Measurements from ENCODE around the gene WDSUB1.

Gene WDSUB1

DNA sequence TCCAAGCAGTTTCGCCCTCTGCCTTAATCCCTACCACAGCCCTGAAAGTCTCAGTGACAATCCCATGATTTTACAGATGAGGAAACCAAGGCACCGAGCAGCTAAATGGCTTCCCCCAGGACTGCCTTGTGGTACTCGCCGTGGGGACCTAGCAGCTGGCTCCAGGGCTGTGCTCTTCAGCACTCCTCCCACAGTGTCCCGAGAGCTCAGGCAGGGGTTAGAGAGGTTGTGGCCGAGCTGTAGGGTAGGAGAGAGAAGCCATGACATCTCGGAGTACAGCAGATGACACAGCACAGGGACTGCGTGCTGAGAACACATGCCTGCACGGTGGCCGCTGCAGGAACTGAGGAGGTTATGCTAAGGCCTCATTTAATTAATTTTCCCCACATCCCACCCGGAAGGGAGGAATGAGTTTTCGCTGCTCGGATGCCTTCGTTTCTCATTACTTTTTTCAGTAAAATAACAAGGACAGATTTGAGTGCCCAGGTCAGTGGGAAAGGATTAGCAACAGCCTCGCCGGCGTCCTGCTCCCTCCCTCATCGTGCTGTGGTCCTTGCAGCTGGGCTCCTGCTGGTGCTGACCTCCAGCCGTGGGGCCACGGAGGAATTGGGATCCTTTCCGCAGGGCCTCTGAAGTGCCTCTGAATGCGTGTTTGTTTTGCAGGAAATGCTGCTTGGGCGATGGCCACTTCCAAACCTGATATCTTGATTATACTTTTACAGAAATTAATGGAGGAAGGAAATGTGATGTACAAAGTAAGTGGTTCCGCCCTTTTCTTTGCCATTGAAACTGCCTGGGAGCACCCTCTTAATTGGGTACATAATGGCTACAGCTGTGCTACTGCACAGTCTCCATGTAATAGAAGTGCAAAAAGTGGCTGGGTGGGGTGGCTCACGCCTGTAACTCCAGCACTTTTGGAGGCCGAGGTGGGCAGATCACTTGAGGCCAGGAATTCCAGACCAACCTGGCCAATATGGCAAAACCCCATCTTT is 61.2 kb downstream of the WDSUB1 start:
- H3K4me3 ChIP-seq (replicated peaks; ENCODE audit: low read depth, low read length), result no peak overlapping the region
- TF ChIP-seq CTCF (IDR thresholded peaks at IDR 0.05; ENCODE audit: low read length, missing control alignments), result no peak
- no peak for DNase-seq (ENCODE audit: low read depth)

GRCh38 chr2:159224061-159224813 is 62.3 kb downstream of the WDSUB1 start:
- no peak for DNase-seq (ENCODE audit: low read depth)
- no peak overlapping the region for H3K4me3 ChIP-seq (replicated peaks; ENCODE audit: low read depth, low read length)
- TF ChIP-seq CTCF (IDR thresholded peaks at IDR 0.05; ENCODE audit: low read length, missing control alignments), result no peak

- DNase-seq (ENCODE audit: low read depth), result no peak
- TF ChIP-seq CTCF (IDR thresholded peaks at IDR 0.05; ENCODE audit: low read length, missing control alignments), result no peak
- H3K4me3 ChIP-seq (replicated peaks; ENCODE audit: low read depth, low read length), result no peak overlapping the region
Measured at GRCh38 chr2:159219394-159219998, 67.0 kb downstream of the WDSUB1 start.

- H3K4me3 ChIP-seq (replicated peaks; ENCODE audit: low read depth, low read length), result no peak overlapping the region
- DNase-seq (ENCODE audit: low read depth), result no peak
- no peak for TF ChIP-seq CTCF (IDR thresholded peaks at IDR 0.05; ENCODE audit: low read length, missing control alignments)
Measured at GRCh38 chr2:159218389-159218788, 68.1 kb downstream of the WDSUB1 start.

DNA sequence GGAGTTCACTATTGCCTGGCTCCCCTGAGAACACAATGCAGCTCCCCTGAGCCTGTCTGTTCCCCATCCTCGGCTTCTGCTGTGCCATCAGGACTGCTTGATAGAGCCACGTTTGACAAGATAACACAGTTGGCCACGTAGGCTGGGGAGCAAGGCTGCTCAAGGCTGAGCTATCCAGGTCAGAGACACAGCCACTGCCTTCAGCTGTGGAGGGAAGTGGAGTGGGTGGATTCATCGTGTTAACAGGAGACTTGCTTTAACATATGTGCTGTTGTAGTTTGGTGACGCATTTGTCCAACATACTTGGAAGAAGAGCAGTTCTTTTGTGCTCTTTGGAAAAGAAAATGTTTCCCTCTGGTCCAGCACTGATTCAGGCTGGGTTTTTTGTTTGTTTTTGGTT is 68.8 kb downstream of the WDSUB1 start:
- no peak overlapping the region for H3K4me3 ChIP-seq (replicated peaks; ENCODE audit: low read depth, low read length)
- no peak for TF ChIP-seq CTCF (IDR thresholded peaks at IDR 0.05; ENCODE audit: low read length, missing control alignments)
- DNase-seq (ENCODE audit: low read depth), result no peak

DNA sequence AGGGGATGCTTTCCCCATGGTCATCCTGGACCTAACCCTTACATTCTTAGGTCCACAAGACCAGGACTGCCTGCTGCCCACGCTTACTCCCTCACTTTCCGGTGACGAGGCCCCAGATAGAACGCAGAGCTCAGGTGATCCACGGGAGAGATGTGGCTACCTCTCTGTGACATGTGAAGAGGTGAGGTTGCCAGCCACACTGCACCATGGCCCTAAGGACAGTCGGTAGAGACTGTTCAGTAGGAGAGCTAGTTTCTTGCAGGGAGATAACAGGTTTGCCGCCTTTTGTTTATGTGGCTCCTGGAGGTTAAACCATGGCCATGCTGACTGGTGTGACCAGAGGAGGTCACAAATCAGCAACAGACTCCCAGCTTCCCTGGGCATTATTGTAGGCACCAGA is 71.4 kb downstream of the WDSUB1 start:
- no peak overlapping the region for H3K4me3 ChIP-seq (replicated peaks; ENCODE audit: low read depth, low read length)
- TF ChIP-seq CTCF (IDR thresholded peaks at IDR 0.05; ENCODE audit: low read length, missing control alignments), result no peak

More for the DNA sequence above, 71.4 kb downstream of the WDSUB1 start:
- DNase-seq (ENCODE audit: low read depth), result no peak

Measured in fibroblast of pulmonary artery (primary cell).